Panc1 (cell line): ENCODE data around the gene UBAC1.

Experiments
- POLR2AphosphoS5 ChIP-seq: IDR thresholded peaks from 2 replicates; pipeline ENCODE4 v1.6.1; 2012; ENCODE audit warnings: mild to moderate bottlenecking, low read depth, low read length, moderate library complexity
- SIN3A ChIP-seq: IDR thresholded peaks from 2 replicates; pipeline ENCODE4 v1.6.1; 2012; ENCODE audit warnings: low read depth, mild to moderate bottlenecking, low read length, moderate library complexity, borderline replicate concordance; ENCODE audit not compliant: insufficient read depth
- TCF7L2 ChIP-seq: IDR thresholded peaks from 2 replicates; pipeline ENCODE4 v1.6.1; 2011; ENCODE audit warnings: mild to moderate bottlenecking, low read depth, low read length, inconsistent platforms
- TF ChIP-seq, protein P1 (sequence below): fragments of 450-650 bp; IDR thresholded peaks from 2 replicates; pipeline ENCODE4 v1.5.1; 2017; ENCODE audit warnings: mild to moderate bottlenecking
- TF ChIP-seq, protein P2 (sequence below), 2 experiments: IDR thresholded peaks; 2 replicates each; pipeline ENCODE4 v1.6.1; 2011 to 2012; ENCODE audit warnings: low read depth in 2 of 2, control low read depth in 1 of 2, low read length in 1 of 2, mild to moderate bottlenecking in 1 of 2, moderate library complexity in 1 of 2; ENCODE audit not compliant: insufficient read depth in 1 of 2

- TF ChIP-seq POLR2AphosphoS5 (no peak), TCF7L2 (no peak), SIN3A (no peak)
- TF ChIP-seq, protein P1, sequence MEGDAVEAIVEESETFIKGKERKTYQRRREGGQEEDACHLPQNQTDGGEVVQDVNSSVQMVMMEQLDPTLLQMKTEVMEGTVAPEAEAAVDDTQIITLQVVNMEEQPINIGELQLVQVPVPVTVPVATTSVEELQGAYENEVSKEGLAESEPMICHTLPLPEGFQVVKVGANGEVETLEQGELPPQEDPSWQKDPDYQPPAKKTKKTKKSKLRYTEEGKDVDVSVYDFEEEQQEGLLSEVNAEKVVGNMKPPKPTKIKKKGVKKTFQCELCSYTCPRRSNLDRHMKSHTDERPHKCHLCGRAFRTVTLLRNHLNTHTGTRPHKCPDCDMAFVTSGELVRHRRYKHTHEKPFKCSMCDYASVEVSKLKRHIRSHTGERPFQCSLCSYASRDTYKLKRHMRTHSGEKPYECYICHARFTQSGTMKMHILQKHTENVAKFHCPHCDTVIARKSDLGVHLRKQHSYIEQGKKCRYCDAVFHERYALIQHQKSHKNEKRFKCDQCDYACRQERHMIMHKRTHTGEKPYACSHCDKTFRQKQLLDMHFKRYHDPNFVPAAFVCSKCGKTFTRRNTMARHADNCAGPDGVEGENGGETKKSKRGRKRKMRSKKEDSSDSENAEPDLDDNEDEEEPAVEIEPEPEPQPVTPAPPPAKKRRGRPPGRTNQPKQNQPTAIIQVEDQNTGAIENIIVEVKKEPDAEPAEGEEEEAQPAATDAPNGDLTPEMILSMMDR: no peak
- TF ChIP-seq, protein P2, sequence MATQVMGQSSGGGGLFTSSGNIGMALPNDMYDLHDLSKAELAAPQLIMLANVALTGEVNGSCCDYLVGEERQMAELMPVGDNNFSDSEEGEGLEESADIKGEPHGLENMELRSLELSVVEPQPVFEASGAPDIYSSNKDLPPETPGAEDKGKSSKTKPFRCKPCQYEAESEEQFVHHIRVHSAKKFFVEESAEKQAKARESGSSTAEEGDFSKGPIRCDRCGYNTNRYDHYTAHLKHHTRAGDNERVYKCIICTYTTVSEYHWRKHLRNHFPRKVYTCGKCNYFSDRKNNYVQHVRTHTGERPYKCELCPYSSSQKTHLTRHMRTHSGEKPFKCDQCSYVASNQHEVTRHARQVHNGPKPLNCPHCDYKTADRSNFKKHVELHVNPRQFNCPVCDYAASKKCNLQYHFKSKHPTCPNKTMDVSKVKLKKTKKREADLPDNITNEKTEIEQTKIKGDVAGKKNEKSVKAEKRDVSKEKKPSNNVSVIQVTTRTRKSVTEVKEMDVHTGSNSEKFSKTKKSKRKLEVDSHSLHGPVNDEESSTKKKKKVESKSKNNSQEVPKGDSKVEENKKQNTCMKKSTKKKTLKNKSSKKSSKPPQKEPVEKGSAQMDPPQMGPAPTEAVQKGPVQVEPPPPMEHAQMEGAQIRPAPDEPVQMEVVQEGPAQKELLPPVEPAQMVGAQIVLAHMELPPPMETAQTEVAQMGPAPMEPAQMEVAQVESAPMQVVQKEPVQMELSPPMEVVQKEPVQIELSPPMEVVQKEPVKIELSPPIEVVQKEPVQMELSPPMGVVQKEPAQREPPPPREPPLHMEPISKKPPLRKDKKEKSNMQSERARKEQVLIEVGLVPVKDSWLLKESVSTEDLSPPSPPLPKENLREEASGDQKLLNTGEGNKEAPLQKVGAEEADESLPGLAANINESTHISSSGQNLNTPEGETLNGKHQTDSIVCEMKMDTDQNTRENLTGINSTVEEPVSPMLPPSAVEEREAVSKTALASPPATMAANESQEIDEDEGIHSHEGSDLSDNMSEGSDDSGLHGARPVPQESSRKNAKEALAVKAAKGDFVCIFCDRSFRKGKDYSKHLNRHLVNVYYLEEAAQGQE (IDR thresholded peaks at IDR 0.05; ENCODE audit: insufficient read depth in 1 of 2, low read depth in 2 of 2, low read length in 1 of 2): no peak
Measured at GRCh38 chr9:135896626-135897025, 64.5 kb downstream of the UBAC1 start.
